Adipocyte (in vitro differentiated cells): ENCODE results near the gene NKX2-8.

Experiments used
- DNase-seq: peaks from one replicate; pipeline ENCODE4 v3.0.0-alpha.2; 2015; ENCODE audit warnings: low read depth
- H3K27me3 ChIP-seq: replicated peaks from 2 replicates; pipeline ENCODE4 v1.7.0; 2013; ENCODE audit warnings: mild to moderate bottlenecking, low read length, moderate library complexity; ENCODE audit not compliant: control insufficient read depth, insufficient read depth
- H3K36me3 ChIP-seq: 2 replicates; pipeline ENCODE4 v1.7.0; 2013; ENCODE audit warnings: low read length, mild to moderate bottlenecking, moderate library complexity; ENCODE audit not compliant: control insufficient read depth, insufficient read depth, severe bottlenecking
- H3K4me1 ChIP-seq: 2 replicates; pipeline ENCODE4 v1.7.0; 2013; ENCODE audit warnings: mild to moderate bottlenecking, low read length, moderate library complexity; ENCODE audit not compliant: control insufficient read depth, insufficient read depth
- H3K4me3 ChIP-seq: 2 replicates; pipeline ENCODE4 v1.7.0; 2013; ENCODE audit warnings: mild to moderate bottlenecking, low read length, moderate library complexity
- H3K9ac ChIP-seq: 2 replicates; pipeline ENCODE4 v1.7.0; 2013; ENCODE audit warnings: mild to moderate bottlenecking, low read length, moderate library complexity
- H3K9me3 ChIP-seq: 2 replicates; pipeline ENCODE4 v1.7.0; 2013; ENCODE audit warnings: mild to moderate bottlenecking, low read length, moderate library complexity; ENCODE audit not compliant: control insufficient read depth

NKX2-8 gene

DNA sequence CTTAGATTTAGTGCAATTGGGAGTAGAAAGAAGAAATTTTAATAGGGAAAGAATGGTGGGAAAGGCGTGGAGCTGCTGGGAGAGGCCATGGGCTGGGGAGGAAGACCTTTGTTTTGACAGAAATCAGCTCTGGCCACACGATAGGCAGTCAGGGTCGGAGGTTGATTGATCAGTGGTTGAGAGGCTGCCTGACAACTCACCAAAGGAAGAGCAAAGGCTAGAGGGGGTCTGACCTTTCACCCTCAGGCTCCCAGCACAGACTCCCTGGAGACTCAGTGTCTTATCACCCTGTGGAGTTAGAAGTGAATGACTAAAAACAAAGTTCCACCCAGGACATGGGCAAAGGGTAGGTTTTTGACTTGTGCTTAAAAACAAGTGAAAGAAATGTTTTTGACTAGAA, 18.0 kb upstream of the NKX2-8 start:
- no peaks in the 10 kb centered on the region for H3K9me3 ChIP-seq
- H3K4me3 ChIP-seq, result no peak overlapping the region
- no peaks in the 10 kb centered on the region for H3K36me3 ChIP-seq
- no peaks in the 10 kb centered on the region for H3K4me1 ChIP-seq
- no peak overlapping the region for H3K9ac ChIP-seq
- DNase-seq, result no peak
- H3K27me3 ChIP-seq, result peaks cover 43% of the 10 kb centered on the region

DNA sequence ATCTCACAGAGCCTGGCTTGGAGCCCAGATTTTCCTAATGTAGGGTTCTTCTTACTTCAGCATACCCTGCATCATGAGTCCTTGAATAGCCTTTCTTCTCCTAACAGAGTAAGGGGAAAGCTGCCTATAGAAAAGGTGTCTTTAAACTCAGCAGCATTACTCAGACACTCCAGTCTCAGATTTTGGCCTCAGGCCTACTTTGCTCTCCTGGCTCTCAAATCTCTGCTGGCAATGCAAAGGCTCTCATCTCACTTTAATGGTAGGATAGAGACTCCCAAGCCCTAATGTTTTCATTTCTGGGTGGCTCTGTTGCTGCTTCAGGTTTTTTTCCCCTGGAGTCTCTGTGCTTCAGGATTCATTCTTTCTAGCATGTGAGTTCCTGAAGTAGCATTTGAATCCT, 9.1 kb upstream of the NKX2-8 start:
- H3K9ac ChIP-seq, result no peak overlapping the region

DNA sequence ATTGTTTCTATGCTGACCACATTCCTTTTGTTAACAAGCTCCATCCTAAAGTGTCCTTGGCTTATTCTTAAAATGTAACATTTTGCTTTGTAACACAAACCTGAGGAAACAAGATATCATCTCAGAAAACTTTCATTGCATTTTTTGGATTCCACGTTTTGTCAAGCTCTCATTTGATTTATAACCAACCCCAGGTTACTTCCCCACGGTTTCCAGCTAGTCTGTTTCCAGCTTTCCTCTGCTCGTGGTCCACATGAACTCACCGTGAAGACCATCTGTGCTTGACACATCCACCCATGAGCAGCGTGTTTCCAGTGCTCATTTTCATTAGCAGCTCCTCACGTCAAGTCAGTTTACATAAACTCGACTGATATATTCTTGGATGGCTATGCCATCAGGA, 6.4 kb upstream of the NKX2-8 start:
- no peak for DNase-seq
- Histone ChIP-seq H3K27me3 (peaks cover 84% of the 10 kb centered on the region), H3K9me3 (no peaks in the 10 kb centered on the region)

More for the DNA sequence above, 9.1 kb upstream of the NKX2-8 start:
- H3K9me3 ChIP-seq, result no peaks in the 10 kb centered on the region
- no peak for DNase-seq
- no peak overlapping the region for H3K4me3 ChIP-seq
- H3K36me3 ChIP-seq, result no peaks in the 10 kb centered on the region
- H3K4me1 ChIP-seq, result no peaks in the 10 kb centered on the region
- H3K27me3 ChIP-seq, result peaks cover 83% of the 10 kb centered on the region

DNA sequence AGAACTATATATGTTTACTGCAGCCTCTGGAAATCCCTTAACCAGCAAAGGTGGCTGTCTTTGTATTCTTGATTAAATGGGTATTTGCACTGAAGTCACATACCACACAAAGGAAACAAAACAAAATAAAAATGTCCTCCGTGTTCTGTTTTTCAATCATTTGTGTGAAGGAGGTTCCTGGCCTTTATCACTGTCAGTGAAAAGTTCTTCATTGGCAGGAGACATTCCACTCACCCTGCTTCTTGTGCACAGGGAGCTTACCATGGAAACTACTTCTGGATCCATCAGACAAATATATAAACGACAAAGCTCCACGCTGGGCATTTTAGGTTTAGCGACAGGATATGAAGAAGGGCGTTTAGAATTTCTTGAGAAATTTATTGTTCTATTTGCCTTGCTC, 5.7 kb upstream of the NKX2-8 start:
- no peak for DNase-seq
- Histone ChIP-seq H3K4me1 (no peaks in the 10 kb centered on the region), H3K36me3 (no peaks in the 10 kb centered on the region), H3K9ac (no peak overlapping the region), H3K27me3 (peaks cover 85% of the 10 kb centered on the region), H3K4me3 (no peak overlapping the region), H3K9me3 (no peaks in the 10 kb centered on the region)

More for the DNA sequence above, 6.4 kb upstream of the NKX2-8 start:
- H3K4me1 ChIP-seq, result no peaks in the 10 kb centered on the region
- no peak overlapping the region for H3K4me3 ChIP-seq
- no peaks in the 10 kb centered on the region for H3K36me3 ChIP-seq
- no peak overlapping the region for H3K9ac ChIP-seq

DNA sequence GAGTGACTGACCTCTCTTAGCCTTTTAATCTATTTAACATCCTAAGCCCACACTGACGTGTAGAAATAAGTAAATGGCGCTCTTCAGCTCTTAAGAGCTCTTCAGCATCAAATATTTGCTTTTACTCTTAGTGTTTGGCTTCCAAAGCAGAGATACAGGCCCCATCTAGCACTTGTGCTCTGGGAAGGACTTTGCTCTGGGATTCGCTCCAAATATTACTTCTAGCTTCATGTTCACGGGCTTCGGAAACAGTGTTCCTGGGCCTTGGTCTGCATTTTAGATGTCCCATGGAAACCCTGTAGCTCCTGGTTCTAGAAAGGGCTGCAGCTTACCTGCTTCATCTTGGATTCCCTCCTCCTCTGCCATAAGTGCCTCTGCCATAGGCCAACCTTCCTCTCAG, 2.7 kb upstream of the NKX2-8 start:
- Histone ChIP-seq H3K4me1 (peaks cover 7% of the 10 kb centered on the region), H3K36me3 (no peaks in the 10 kb centered on the region), H3K9me3 (no peaks in the 10 kb centered on the region), H3K27me3 (peaks cover 76% of the 10 kb centered on the region), H3K4me3 (no peak overlapping the region), H3K9ac (no peak overlapping the region)
- DNase-seq, result no peak

DNA sequence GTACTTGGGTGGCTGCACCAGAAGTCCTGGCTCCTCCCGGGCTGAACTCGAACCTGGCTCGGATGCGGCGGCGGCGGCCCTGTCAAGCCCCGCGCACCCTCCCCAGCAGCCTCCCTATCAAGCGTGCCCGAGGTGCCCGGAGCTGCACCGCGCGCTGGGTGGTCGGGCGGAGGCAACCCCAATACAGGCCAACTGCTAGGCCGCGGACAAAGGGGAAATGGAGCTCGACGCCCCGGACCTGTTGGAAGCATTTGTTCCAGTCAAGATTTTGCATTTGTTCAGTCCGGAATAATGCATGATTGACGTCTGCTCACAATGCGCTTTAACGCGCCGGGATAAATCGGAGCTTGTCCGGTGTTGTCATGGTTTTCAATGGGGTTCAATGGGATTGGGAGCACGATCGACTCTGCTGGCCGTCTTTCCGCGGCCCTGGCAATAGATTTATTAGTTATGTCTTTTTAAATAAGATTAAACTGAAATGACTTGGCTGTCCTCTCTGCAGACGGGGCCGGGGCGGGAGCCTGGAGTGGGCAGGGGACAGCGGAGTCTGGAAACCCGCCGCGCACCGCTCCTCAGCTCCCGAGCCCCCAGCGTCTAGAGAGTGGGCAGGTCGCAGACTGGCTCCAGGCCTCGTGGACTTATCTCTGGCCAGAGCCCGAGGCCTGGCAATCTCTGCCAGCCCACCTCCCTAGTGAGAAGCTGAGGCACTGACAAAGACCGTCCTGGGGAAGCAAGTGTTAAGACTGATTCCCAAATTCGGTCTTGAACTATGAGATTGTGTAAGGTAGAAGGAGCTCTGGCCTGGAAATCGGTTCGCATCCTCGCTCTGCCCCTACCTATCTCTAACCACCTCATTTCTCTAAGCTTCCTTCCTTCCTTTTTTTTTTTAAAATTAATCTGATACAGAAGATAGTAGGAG, 1.7 kb upstream of the NKX2-8 start:
- H3K4me3 ChIP-seq, result no peak overlapping the region
- no peak for DNase-seq
- H3K36me3 ChIP-seq, result no peaks in the 10 kb centered on the region
- H3K4me1 ChIP-seq, result peaks cover 7% of the 10 kb centered on the region
- H3K27me3 ChIP-seq, result peaks cover 76% of the 10 kb centered on the region
- no peaks in the 10 kb centered on the region for H3K9me3 ChIP-seq
- H3K9ac ChIP-seq, result no peak overlapping the region

DNA sequence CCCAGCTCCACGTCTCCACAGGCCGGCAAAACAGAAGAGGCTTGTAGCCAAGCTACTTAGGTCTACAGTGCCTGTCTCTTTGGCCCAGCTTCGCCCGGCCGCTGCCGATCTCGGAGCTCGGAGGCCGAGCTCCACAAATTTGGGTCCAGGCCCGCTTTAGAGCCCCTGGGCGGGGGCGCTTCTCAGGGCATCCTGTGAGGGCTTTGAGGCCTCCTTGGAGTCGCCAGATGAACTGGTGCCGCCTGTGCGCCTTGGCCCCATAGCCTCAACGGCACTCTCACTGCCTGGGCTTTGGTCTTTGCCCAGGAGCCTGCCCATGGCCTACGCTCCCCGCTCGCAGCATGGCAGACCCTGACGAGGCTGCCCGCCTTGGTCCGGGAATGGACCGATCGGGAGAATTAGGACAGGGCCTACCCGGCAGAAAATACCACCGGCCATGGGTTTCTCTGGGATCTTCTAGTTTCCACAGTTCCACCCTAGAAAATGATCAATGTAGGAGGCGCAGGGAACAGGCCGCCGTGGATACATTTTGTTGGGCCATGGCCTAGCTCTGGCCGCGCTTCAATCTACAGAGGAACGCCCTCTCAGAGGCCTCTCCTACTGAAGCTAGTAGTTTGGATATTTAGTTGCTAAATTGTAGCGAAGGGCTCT, 953 bp upstream of the NKX2-8 start:
- H3K27me3 ChIP-seq, result peaks cover 75% of the 10 kb centered on the region
- H3K36me3 ChIP-seq, result no peaks in the 10 kb centered on the region
- DNase-seq, result no peak
- no peak overlapping the region for H3K9ac ChIP-seq
- H3K9me3 ChIP-seq, result no peaks in the 10 kb centered on the region
- peaks cover 7% of the 10 kb centered on the region for H3K4me1 ChIP-seq
- no peak overlapping the region for H3K4me3 ChIP-seq

DNA sequence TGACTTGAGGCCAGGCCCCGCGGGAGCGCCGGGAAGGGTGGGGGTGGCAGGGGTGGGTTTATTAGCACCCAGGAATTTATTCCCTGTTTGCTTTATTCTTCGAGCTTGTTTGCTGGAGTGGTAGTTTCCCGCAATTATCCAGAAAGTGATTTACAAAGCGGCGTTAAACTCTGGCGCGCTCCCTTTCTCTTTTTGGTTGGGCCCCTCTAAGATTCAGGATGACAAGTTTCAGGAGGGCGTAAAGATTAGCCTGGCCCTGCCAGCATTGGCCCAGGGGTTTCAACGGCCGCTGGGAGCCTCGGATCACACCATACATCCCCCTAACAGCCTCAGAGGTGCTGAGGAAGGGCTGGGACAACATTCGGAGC, 444 bp upstream of the NKX2-8 start:
- H3K27me3 ChIP-seq, result peaks cover 75% of the 10 kb centered on the region
- no peak overlapping the region for H3K4me3 ChIP-seq
- H3K9me3 ChIP-seq, result no peaks in the 10 kb centered on the region
- no peak for DNase-seq
- no peak overlapping the region for H3K9ac ChIP-seq
- H3K4me1 ChIP-seq, result peaks cover 7% of the 10 kb centered on the region
- no peaks in the 10 kb centered on the region for H3K36me3 ChIP-seq

DNA sequence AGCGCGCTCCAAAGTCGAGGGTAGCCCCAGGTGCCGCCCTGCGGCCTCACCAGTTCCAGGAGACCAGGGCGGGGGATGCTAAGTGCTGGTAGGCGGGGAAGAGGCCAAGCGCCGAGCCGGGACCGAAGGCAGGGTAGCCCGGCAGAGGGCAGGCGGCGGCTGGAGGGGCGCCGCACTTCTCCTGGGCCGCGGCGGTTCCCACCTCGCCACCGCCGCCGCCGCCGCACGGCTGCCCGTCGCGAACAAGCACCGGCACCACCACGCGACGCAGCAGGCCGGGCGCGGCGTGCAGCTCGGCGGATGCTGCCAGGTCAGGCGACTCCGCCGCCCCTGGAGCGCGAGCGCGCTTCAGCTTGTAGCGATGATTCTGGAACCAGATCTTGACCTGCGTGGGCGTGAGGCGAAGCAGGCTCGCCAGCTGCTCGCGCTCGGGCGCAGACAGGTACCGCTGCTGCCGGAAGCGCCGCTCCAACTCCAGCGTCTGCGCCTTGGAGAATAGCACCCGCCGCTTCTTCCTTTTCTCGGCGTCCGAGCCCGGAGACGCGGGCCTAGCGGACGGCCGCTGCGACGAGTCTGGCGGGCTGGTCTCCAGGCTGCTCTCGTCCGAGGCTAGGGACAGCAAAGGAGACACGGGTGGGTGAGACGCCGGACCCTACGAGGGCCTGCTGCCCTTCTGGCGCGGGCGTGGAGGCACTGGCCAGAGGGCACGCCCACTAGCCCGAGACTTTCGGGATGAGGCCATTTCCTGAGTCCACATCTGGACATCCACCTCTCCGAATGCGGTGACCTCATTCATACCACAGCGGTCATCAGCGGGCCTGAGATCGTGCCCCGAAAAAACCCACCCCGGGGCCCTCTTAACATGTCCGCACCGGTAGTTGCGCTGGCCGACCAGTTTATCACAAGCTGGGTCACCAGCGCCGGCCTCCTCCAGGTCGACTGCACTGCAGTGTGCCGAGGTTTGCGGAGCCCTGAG, 1.3 kb downstream of the NKX2-8 start:
- Histone ChIP-seq H3K9ac (no peak overlapping the region), H3K27me3 (peaks cover 83% of the 10 kb centered on the region), H3K4me3 (peak overlapping the region; percentile 78), H3K4me1 (peaks cover 7% of the 10 kb centered on the region), H3K36me3 (no peaks in the 10 kb centered on the region), H3K9me3 (no peaks in the 10 kb centered on the region)
- peak; percentile 63 for DNase-seq

DNA sequence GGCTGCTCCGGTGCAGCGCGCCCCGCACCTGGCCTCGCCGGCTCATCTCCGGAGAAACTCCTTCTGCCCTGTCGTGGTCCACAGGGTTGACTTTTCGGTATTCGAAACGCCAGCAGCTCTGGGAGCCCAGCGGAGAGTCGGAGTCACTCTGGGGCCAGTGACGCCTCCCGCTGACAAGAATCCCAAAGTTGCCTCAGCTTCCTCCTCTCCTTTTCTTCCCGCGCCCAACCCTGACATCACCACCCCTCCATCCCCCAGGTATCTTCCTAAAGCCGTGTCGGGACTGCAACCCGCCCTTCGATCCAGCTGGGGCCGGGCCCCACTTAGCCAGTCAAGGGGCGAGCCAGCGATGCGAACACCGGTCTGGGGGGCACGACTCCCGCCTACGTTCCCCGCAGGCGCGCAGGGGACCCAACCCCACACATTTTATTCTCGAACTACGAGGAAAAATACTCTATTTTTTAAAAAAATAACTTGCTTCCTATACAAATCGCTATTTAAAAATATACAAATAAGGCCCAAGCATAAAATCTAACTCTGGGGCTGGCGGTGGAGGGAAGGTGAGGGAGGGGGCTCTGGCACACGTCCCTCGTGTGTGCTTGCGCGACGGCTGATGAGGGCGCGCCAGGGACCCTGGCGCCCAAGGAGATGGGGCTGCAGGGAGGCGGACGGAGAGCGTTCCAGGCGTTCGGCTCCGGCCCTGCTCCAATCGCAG, 2.1 kb downstream of the NKX2-8 start:
- peak overlapping the region; percentile 78 for H3K4me3 ChIP-seq
- DNase-seq, result no peak
- peaks cover 7% of the 10 kb centered on the region for H3K4me1 ChIP-seq
- H3K9ac ChIP-seq, result no peak overlapping the region
- H3K9me3 ChIP-seq, result no peaks in the 10 kb centered on the region
- no peaks in the 10 kb centered on the region for H3K36me3 ChIP-seq
- peaks cover 84% of the 10 kb centered on the region for H3K27me3 ChIP-seq
